ENCODE data around the gene ARF3. TPM values are rescaled to one million over a fixed set of nuclear protein-coding genes. Genes with fewer than 3 reads are reported as not detected.

Gene ARF3
- total and polyA plus RNA-seq, 2 of the 13 experiments (the other 11 are each of a cell fraction or from before 2014, with no cell fraction given), result 53.8 to 57.9 TPM

- TF ChIP-seq POLR2A (IDR thresholded peaks at IDR 0.05; ENCODE audit: insufficient read depth in 1 of 2, low read depth in 2 of 2, low read length in 2 of 2), result peak in 1 of 2 experiments; percentile 77; a peak in 2 of 4 replicates
- TF ChIP-seq ZNF564 (CRISPR knock-in tag; IDR thresholded peaks at IDR 0.05), result no peak
- TF ChIP-seq MAX (IDR thresholded peaks at IDR 0.05), result no peak; the same call in 1 of the 2 replicates
- no peak for TF ChIP-seq ZMYM2 (CRISPR knock-in tag; IDR thresholded peaks at IDR 0.05)
- no peak for TF ChIP-seq ZNF788 (CRISPR knock-in tag; IDR thresholded peaks at IDR 0.05; ENCODE audit: borderline replicate concordance)
- no peak for TF ChIP-seq ZNF800 (CRISPR knock-in tag; IDR thresholded peaks at IDR 0.05)
- peak; percentile 16; the same call in 1 of the 2 replicates for TF ChIP-seq ETS1 (CRISPR knock-in tag; IDR thresholded peaks at IDR 0.05)
- 0 out of 2 replicates have a peak, but pooled peaks have one; percentile 1 for TF ChIP-seq ZMYM4 (CRISPR knock-in tag; IDR thresholded peaks at IDR 0.05)
- TF ChIP-seq REL (CRISPR knock-in tag; conservative IDR thresholded peaks at IDR 0.05), result 0 out of 2 replicates have a peak, but pooled peaks have one; percentile 22
- TF ChIP-seq LBX2 (CRISPR knock-in tag; IDR thresholded peaks at IDR 0.05; ENCODE audit: borderline replicate concordance), result no peak
- TF ChIP-seq ZBTB20 (CRISPR knock-in tag; IDR thresholded peaks at IDR 0.05; ENCODE audit: borderline replicate concordance, low read depth), result peak; percentile 13; the same call in 1 of the 2 replicates
- TF ChIP-seq PATZ1 (CRISPR knock-in tag; IDR thresholded peaks at IDR 0.05), result peak; percentile 83
- TF ChIP-seq CTCF (CRISPR knock-in tag; IDR thresholded peaks at IDR 0.05), result peak; percentile 23; the same call in 1 of the 2 replicates
- no peak for TF ChIP-seq ZNF616 (CRISPR knock-in tag; IDR thresholded peaks at IDR 0.05; ENCODE audit: low read depth)
- peak; percentile 10 for TF ChIP-seq TAF15 (IDR thresholded peaks at IDR 0.05; ENCODE audit: low read depth, low read length, poor library complexity, severe bottlenecking)
- no peak for TF ChIP-seq FOSL2 (CRISPR knock-in tag; IDR thresholded peaks at IDR 0.05)
- TF ChIP-seq ZNF275 (CRISPR knock-in tag; IDR thresholded peaks at IDR 0.05; ENCODE audit: borderline replicate concordance), result no peak
- no peak for TF ChIP-seq U2AF2 (IDR thresholded peaks at IDR 0.05; ENCODE audit: low read depth, low read length)
Measured at GRCh38 chr12:48997719-48998496, 40.6 kb upstream of the ARF3 start (continued).

Data from HepG2 (cell line).